ENCODE data around the gene SPRR2G. TPM values are rescaled to one million over a fixed set of nuclear protein-coding genes. Genes with fewer than 3 reads are reported as not detected.

SPRR2G gene
- total RNA-seq, 2 experiments from 2014 or later = not detected

DNA sequence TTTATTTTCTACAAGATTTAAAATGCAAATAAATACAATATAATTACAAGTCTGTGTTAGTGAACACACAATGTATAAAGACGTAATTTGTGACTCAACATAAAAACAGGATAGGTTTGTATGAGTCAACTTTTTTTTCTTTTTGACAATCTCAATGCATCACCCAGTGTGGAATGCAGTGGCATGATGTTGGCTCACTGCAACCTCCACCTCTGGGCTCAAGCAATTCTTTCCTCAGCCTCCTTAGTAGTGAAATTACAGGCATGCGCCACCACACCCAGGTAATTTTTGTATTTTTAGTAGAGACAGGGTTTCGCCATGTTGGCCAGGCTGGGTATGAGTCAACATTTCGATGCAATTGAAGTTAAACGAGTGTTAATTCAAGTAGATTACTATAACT is 50.4 kb downstream of the SPRR2G start:
- no peaks in the 10 kb centered on the region for H3K9me3 Mint-ChIP-seq (ENCODE audit: insufficient read depth)
- ATAC-seq = no peak
- no peak overlapping the region for H3K27ac Mint-ChIP-seq
- no peaks in the 10 kb centered on the region for H3K4me1 Mint-ChIP-seq (ENCODE audit: low read depth)
- no peak for DNase-seq
- POLR2A ChIA-PET = no interaction called here
- CTCF ChIA-PET = no interaction called here
- peaks cover 15% of the 10 kb centered on the region for H3K27me3 Mint-ChIP-seq (ENCODE audit: low read depth)
- no peak overlapping the region for H3K4me3 Mint-ChIP-seq
- no peaks in the 10 kb centered on the region for H3K36me3 Mint-ChIP-seq (ENCODE audit: low read depth)

Other genes with a start within 250 kb of the SPRR2G start
- gene IVL, start 242.3 kb downstream of the SPRR2G start, total RNA-seq = not detected
- gene SPRR5, start 203.7 kb downstream of the SPRR2G start, total RNA-seq = not detected
- gene SPRR4, start 180.2 kb downstream of the SPRR2G start, total RNA-seq = not detected
- gene SPRR1A, start 166.8 kb downstream of the SPRR2G start, total RNA-seq = not detected
- gene SPRR3, start 149.1 kb downstream of the SPRR2G start, total RNA-seq = not detected
- gene SPRR1B, start 119.7 kb downstream of the SPRR2G start, total RNA-seq = not detected
- gene SPRR2D, start 109.8 kb downstream of the SPRR2G start, total RNA-seq = not detected
- gene SPRR2A, start 93.4 kb downstream of the SPRR2G start, total RNA-seq = not detected
- gene SPRR2B, start 79.3 kb downstream of the SPRR2G start, total RNA-seq = not detected
- gene SPRR2E, start 56.4 kb downstream of the SPRR2G start, total RNA-seq = not detected
- not detected for gene SPRR2F, start 37.4 kb downstream of the SPRR2G start, total RNA-seq
- gene LELP1, start 52.5 kb upstream of the SPRR2G start, total RNA-seq = not detected
- not detected for gene PRR9, start 66.7 kb upstream of the SPRR2G start, total RNA-seq
- not detected for gene LORICRIN, start 108.8 kb upstream of the SPRR2G start, total RNA-seq
- not detected for gene PGLYRP3, start 162.1 kb upstream of the SPRR2G start, total RNA-seq
- gene PGLYRP4, start 198.0 kb upstream of the SPRR2G start, total RNA-seq = not detected
- not detected for gene S100A9, start 207.0 kb upstream of the SPRR2G start, total RNA-seq
- not detected for gene S100A12, start 224.7 kb upstream of the SPRR2G start, total RNA-seq
- gene S100A8, start 240.2 kb upstream of the SPRR2G start, total RNA-seq = not detected